NK-92 (cell line): ENCODE results near the gene ADAD2.
"Not testable (repeated sequence)": the region's sequence is repeated elsewhere in the genome, so short reads cannot be mapped to it uniquely, and the experiment has no call there.

ENCODE experiments used
- DNase-seq: peaks from one replicate; lab custom pipeline; 2025; ENCODE audit not compliant: unreplicated experiment; lab: John Stamatoyannopoulos, UW

Gene ADAD2

DNA sequence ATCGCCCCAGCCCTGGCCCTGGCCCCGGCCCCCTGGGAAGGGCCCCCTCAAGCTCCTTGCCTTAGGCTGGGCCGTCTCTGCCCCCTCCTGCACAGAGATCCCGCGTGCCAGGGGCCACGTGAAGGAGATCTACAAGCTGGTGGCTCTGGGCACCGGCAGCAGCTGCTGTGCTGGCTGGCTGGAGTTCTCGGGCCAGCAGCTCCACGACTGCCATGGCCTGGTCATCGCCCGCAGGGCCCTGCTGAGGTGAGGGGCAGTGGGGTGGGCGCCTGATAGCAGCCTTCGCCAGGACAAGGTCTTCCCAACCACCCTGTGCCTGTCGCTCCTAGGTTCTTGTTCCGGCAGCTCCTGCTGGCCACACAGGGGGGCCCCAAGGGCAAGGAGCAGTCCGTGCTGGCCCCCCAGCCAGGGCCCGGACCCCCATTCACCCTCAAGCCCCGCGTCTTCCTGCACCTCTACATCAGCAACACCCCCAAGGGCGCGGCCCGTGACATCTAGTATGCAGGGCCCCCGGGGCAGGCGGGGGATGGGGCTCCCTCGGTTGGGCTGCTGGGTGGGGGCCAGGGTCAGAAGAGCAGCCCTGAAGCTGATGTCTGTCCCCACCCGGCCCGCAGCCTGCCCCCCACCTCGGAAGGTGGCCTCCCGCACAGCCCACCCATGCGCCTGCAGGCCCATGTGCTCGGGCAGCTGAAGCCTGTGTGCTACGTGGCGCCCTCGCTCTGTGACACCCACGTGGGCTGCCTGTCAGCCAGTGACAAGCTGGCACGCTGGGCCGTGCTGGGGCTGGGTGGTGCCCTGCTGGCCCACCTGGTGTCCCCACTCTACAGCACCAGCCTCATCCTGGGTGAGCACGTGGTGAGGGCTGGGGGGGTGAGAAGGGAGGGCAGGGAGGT is 4.5 kb downstream of the ADAD2 start:
- no peak for DNase-seq

- DNase-seq: no peak
These were observed 5.1 kb downstream of the ADAD2 start for GRCh38 chr16:84196101-84196500.

- no peak for DNase-seq
These were observed 5.9 kb downstream of the ADAD2 start for GRCh38 chr16:84196727-84197394.

- no peak for DNase-seq
These were observed 6.6 kb downstream of the ADAD2 start for GRCh38 chr16:84197466-84198128.

DNA sequence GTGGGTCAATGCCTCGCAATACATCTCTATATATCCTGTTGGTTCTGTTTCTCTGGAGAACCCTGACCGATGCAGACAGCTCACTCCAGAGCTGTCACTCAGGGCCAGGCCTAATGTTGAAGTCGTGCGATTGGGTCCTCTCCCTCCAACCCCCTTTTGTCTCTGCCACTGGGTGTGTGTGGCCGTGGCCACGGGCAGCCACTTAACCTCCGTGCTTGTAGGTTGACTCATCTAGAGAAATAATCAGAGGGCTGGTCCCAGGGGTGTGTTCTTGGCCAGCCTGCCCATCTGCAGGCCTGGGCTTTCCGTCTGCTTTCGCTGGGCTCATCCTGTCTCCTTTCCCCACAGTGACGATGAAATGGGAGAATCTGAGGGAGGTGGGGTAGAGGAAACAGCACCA is 7.4 kb downstream of the ADAD2 start:
- no peak for DNase-seq

DNA sequence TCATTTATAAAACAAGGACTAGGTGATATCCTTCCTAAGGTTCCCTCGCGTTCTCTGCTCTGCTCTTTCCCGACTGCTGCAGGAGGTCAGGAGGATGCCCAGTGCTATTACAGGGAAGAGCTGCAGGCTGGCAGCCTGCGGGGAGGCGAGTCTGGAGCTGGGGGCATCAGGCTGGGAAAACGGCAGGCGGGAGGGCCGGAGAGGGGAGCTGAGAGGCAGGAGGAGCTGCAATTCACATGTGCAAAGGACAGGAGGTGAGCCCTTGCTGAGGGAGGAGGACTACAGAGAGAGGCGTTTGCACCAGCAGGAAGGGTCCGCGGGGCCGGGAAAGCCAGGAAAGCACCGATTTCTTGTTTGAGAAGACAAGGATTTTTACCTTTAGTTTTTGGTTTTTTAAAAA is 8.1 kb downstream of the ADAD2 start:
- DNase-seq: no peak

- no peak for DNase-seq
These were observed 8.9 kb downstream of the ADAD2 start for GRCh38 chr16:84199861-84200260.

DNA sequence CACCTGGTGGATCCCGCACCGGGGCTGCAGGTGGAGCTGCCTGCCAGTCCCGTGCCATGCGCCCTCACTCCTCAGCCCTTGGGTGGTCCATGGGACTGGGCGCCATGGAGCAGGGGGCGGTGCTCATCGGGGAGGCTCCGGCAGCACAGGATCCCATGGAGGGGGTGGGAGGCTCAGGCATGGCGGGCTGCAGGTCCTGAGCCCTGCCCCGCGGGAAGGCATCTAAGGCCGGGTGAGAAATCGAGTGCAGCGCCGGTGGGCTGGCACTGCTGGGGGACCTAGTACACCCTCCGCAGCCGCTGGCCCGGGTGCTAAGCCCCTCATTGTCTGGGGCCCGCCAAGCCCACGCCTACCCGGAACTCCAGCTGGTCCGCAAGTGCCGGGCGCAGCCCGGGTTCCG is 13.6 kb downstream of the ADAD2 start:
- DNase-seq: not testable (repeated sequence)

GRCh38 chr16:84205123-84205522 is 14.2 kb downstream of the ADAD2 start:
- not testable (repeated sequence) for DNase-seq

DNA sequence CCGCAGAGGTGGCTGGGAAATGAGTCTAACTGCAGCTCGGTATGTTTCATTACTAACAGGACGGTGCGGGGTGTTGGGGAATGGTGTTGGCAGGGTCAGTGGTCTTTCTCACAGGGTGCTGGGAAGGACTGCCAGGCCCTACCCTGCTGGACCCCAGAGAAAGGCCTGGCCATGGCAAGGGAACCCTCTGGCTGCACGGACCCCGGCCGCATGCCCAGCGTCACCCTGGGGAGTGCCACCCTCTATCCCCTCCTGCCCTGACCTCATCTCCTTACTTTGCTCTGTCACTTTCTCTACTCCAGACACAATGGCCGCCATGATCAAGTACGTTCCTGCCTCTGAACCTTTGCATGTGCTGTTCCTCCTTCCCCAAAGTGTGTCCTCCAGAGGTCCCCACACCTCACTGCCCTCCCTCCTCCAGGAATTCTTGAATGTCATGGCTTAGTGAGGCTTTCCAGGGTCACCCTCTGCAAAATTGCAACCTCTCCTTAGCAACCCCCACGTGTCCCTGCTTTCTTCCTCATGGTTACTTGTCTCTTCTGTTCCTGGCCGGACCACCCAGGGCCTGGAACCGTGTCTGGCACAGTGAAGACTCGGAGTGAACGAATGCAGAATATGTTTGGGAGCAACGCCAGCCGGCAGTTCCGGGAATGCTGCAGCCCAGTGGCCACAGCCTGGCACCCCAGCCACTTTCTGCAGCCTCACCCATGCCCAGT is 15.2 kb downstream of the ADAD2 start:
- DNase-seq: no peak

GRCh38 chr16:84207251-84207650 is 16.3 kb downstream of the ADAD2 start:
- no peak for DNase-seq

DNA sequence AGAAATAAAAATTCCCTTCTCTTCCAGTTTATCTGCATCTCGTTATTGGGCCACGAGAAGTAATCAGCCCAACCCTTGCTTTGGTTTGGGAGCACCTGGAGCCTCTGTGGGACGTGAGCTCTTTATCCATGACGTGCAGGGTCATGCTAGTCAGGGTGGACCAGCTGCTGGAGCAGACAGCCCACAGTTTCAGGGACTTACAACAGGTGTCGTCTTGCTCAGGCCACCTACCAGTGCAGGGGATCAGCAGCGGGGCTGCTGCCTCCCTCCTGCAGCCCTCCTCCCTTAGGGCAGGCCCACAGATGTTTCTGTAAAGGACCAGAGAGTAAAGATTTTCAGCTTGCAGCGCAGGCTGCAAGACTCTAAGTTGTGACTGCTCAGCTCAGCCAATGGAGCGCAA is 16.9 kb downstream of the ADAD2 start:
- no peak for DNase-seq

GRCh38 chr16:84209989-84210388 is 19.0 kb downstream of the ADAD2 start:
- DNase-seq: no peak

DNA sequence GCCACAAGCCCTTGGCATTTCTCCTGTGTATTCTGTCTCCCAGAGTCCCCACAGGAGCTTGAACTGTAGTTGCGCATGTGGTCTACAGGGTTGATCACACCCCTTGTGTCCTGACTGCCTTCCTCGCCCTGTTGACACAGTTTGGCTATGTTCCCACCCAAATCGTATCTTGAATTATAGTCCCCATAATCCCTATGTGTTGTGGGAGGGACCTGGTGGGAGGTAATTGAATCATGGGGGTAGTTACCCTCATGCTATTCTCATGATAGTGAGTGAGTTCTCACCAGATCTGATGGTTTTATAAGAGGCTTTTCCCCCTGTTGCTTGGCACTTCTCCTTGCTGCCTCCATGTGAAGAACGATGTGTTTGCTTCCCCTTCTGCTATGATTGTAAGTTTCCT is 21.2 kb downstream of the ADAD2 start:
- no peak for DNase-seq

DNA sequence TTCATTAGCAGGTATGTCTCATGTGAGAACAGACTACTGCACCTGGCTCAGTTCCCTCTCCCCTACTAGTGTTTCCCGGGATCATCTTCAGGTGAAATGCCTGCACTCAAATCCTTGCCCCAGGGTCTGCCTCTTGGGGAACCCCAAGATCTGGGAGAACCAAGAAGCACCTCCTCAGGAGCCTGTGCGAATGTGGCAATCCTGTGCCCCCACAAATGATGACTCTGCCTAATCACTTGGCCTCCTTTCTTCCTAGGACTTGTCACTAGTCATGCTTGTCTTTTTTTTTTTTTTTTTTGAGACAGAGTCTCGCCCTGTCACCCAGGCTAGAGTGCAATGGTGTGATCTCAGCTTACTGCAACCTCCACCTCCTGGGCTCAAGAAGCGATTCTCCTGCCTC is 21.7 kb downstream of the ADAD2 start:
- no peak for DNase-seq

- no peak for DNase-seq
These were observed 23.6 kb downstream of the ADAD2 start for GRCh38 chr16:84214451-84215066.

- no peak for DNase-seq
These were observed 24.6 kb downstream of the ADAD2 start for GRCh38 chr16:84215531-84215930.

- not testable (repeated sequence) for DNase-seq
These were observed 25.2 kb downstream of the ADAD2 start for GRCh38 chr16:84216144-84216543.

GRCh38 chr16:84218176-84218823 is 27.3 kb downstream of the ADAD2 start:
- no peak for DNase-seq

DNA sequence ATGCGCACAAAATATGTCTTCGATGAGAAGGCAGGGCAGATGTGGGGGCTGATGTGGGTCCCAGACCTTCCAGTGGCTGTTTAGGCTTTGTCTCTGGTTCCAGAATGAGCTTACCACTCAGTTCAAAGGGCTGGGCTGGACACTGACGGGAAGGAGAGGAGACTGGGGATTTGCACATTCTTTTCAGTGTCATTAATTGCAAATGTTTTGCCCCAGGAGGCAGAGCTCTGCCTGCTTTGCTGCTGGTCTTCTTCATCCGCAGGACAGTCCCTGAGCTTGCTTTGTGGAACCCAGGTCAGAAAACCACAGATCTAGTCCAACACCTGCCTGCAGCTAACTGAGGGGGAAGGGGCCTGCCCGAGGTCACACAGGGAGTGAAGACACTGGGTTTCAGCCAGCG is 28.0 kb downstream of the ADAD2 start:
- no peak for DNase-seq
